K562 treated with DMSO at 1 percent for 48 hours (cell line): ENCODE data around the gene KMT2A. TPM values are rescaled to one million over a fixed set of nuclear protein-coding genes. Genes with fewer than 3 reads are reported as not detected.

Experiments
- total RNA-seq: library from RNA; unstranded; fragments of 300-600 nt; gene quantifications from 2 replicates; pipeline ENCODE4 v1.2.3, GENCODE V29; 2022; ENCODE audit warnings: low replicate concordance; ENCODE audit errors: extremely low read depth

Gene KMT2A
- not detected in 2 replicates for total RNA-seq

GRCh38 chr11:118435893-118436624 is at the start of gene KMT2A:
TSS of gene KMT2A (plus strand) at chr11:118436492. CDS start at chr11:118436513, 21 bp downstream.

GRCh38 chr11:118401151-118401879 is 35.0 kb upstream of the KMT2A start, which contains the start of gene ATP5MG:
TSS of gene ATP5MG (plus strand) at chr11:118401606. CDS start at chr11:118401666, 60 bp downstream.

GRCh38 chr11:118527109-118527508 is 90.8 kb downstream of the KMT2A start, which contains the start of gene TTC36:
TSS of gene TTC36 (plus strand) at chr11:118527474. CDS start at chr11:118527495, 21 bp downstream.

GRCh38 chr11:118530683-118531596 is 94.6 kb downstream of the KMT2A start, which contains the start of gene TMEM25:
TSS of gene TMEM25 (plus strand) at chr11:118531192. CDS start at chr11:118531802, 610 bp downstream.

GRCh38 chr11:118572061-118572980 is 136.0 kb downstream of the KMT2A start, which contains the start of gene ARCN1:
TSS of gene ARCN1 (plus strand) at chr11:118572409. CDS start at chr11:118572548, 139 bp downstream.

Other genes starting within 250 kb of the KMT2A start
- not detected in 2 replicates for gene JAML, start 211.5 kb upstream of the KMT2A start, total RNA-seq
- not detected in 2 replicates for gene MPZL3, start 184.1 kb upstream of the KMT2A start, total RNA-seq
- gene MPZL2, start 172.2 kb upstream of the KMT2A start, total RNA-seq, result not detected in 2 replicates
- not detected in 2 replicates for gene CD3E, start 131.8 kb upstream of the KMT2A start, total RNA-seq
- gene CD3D, start 93.8 kb upstream of the KMT2A start, total RNA-seq, result not detected in 2 replicates
- gene CD3G, start 92.1 kb upstream of the KMT2A start, total RNA-seq, result not detected in 2 replicates
- gene UBE4A, start 76.9 kb upstream of the KMT2A start, total RNA-seq, result not detected in 2 replicates
- gene ATP5MG, start 34.9 kb upstream of the KMT2A start, total RNA-seq, result not detected in 2 replicates
- gene TTC36, start 91.0 kb downstream of the KMT2A start, total RNA-seq, result not detected in 2 replicates
- gene TMEM25, start 94.7 kb downstream of the KMT2A start, total RNA-seq, result not detected in 2 replicates
- gene IFT46, start 129.4 kb downstream of the KMT2A start, total RNA-seq, result not detected in 2 replicates
- 94.5 TPM in 1 of 2 replicates, not detected in the other for gene ARCN1, start 135.9 kb downstream of the KMT2A start, total RNA-seq
- not detected in 2 replicates for gene PHLDB1, start 171.1 kb downstream of the KMT2A start, total RNA-seq
- not detected in 2 replicates for gene TREH, start 243.2 kb downstream of the KMT2A start, total RNA-seq